K562 (cell line): ENCODE measurements around the gene MSTO1. TPM values are rescaled to one million over a fixed set of nuclear protein-coding genes. Genes with fewer than 3 reads are reported as not detected.
A peak's percentile ranks its signal among the peaks of the same experiment; 100 is the strongest.

Source experiments
- BMI1 ChIP-seq: fragments of 150-350 bp; IDR thresholded peaks from 2 replicates; pipeline ENCODE4 v1.6.1; 2014; ENCODE audit warnings: low read length
- ELF2 ChIP-seq: fragments of 250-450 bp; sonication (Bioruptor Pico); IDR thresholded peaks from 2 replicates; pipeline ENCODE4 v1.5.0; 2021; ENCODE audit warnings: mild to moderate bottlenecking
- FOXK2 ChIP-seq, 2 experiments: fragments of 450-650 bp; IDR thresholded peaks in 1 of 2; conservative IDR thresholded peaks in 1 of 2; 2 replicates each; pipeline ENCODE4 v1.6.1; 2016; ENCODE audit warnings: low read depth in 2 of 2, mild to moderate bottlenecking in 1 of 2
- GTF2F1 ChIP-seq: IDR thresholded peaks from 2 replicates; pipeline ENCODE4 v1.6.1; 2011; ENCODE audit warnings: low read depth, low read length, improper control_type of control experiment
- HDAC2 ChIP-seq: fragments of 450-650 bp; IDR thresholded peaks from 2 replicates; pipeline ENCODE4 v1.6.1; 2016; ENCODE audit warnings: mild to moderate bottlenecking
- HNRNPL ChIP-seq: fragments of 200-400 bp; formaldehyde crosslinking; IDR thresholded peaks from 2 replicates; pipeline ENCODE4 v1.6.1; 2017; ENCODE audit warnings: low read depth, mild to moderate bottlenecking, low read length
- KLF10 ChIP-seq: fragments of 250-450 bp; sonication (Bioruptor Pico); IDR thresholded peaks from 2 replicates; pipeline ENCODE4 v1.6.1; 2021; ENCODE audit warnings: matching md5 sums
- NFXL1 ChIP-seq: fragments of 450-650 bp; formaldehyde crosslinking; IDR thresholded peaks from 2 replicates; pipeline ENCODE4 v1.4.0; 2021; ENCODE audit warnings: mild to moderate bottlenecking
- POLR3A ChIP-seq: IDR thresholded peaks from 2 replicates; pipeline ENCODE4 v1.6.1; 2011; ENCODE audit warnings: borderline replicate concordance, mild to moderate bottlenecking, moderate library complexity; ENCODE audit not compliant: insufficient read length, insufficient read depth; ENCODE audit errors: extremely low read depth
- RCOR1 ChIP-seq, 2 experiments: IDR thresholded peaks; 2 replicates each; pipeline ENCODE4 v1.6.1; 2012; ENCODE audit warnings: low read depth in 2 of 2, low read length in 2 of 2, borderline replicate concordance in 1 of 2, improper control_type of control experiment in 1 of 2
- RFX5 ChIP-seq: IDR thresholded peaks from 2 replicates; pipeline ENCODE4 v1.6.1; 2011; ENCODE audit warnings: low read depth, mild to moderate bottlenecking, improper control_type of control experiment, low read length
- SAFB2 ChIP-seq: fragments of 200-400 bp; formaldehyde crosslinking; IDR thresholded peaks from 2 replicates; pipeline ENCODE4 v1.6.1; 2018; ENCODE audit warnings: borderline replicate concordance, low read length, low read depth, moderate library complexity; ENCODE audit not compliant: severe bottlenecking
- SMAD3 ChIP-seq: fragments of 450-650 bp; formaldehyde crosslinking; conservative IDR thresholded peaks from 2 replicates; pipeline ENCODE4 v1.4.0; 2020; ENCODE audit warnings: mild to moderate bottlenecking
- TRIM24 ChIP-seq, 2 experiments: fragments of 450-650 bp; IDR thresholded peaks; 2 replicates each; pipeline ENCODE4 v1.6.1; 2016
- ZNF174 ChIP-seq: fragments of 250-450 bp; sonication (Bioruptor Pico); IDR thresholded peaks from 2 replicates; pipeline ENCODE4 v1.4.0; 2020; ENCODE audit warnings: mild to moderate bottlenecking
- ZNF717 ChIP-seq: fragments of 250-450 bp; sonication (Bioruptor Pico); IDR thresholded peaks from 2 replicates; pipeline ENCODE4 v1.5.0; 2021
- polyA plus RNA-seq, 8 experiments: library from polyadenylated mRNA; depleted of rRNA in 4 of 8; stranded (reverse) in 5 of 8; unstranded in 3 of 8; fragments of >200 nt; fragmentation: Nextera tagmentation in 2 of 8; fragmentation: Illumina TruSeq in 1 of 8; extraction: Ambion mirVana in 2 of 8; extraction: Trizol in 1 of 8; gene quantifications; 2 replicates each; pipeline versions ENCODE4 v1.2.1 to v1.2.3, GENCODE V29; 2011 to 2014; ENCODE audit warnings: inconsistent platforms in 1 of 8, missing spikeins in 1 of 8
- total RNA-seq, 7 experiments: library from RNA; depleted of rRNA in 6 of 7; stranded (reverse); fragments of >200 nt in 6 of 7; fragmentation: Illumina TruSeq in 2 of 7; extraction: Trizol in 2 of 7; gene quantifications; 2 replicates each; pipeline versions ENCODE4 v1.2.1 to v1.2.3, GENCODE V29; 2011 to 2021; ENCODE audit warnings: low replicate concordance in 1 of 7
- TF ChIP-seq, protein P1 (sequence below): sonication (generic); formaldehyde crosslinking; IDR thresholded peaks from 2 replicates; pipeline ENCODE4 v1.8.0; 2022; ENCODE audit warnings: mild to moderate bottlenecking, missing genetic modification reagents
- TF ChIP-seq, protein P2 (sequence below): IDR thresholded peaks from 2 replicates; pipeline ENCODE4 v1.6.1; 2011; ENCODE audit not compliant: insufficient read length; ENCODE audit errors: extremely low read depth
- TF ChIP-seq, protein P3 (sequence below): fragments of 450-650 bp; formaldehyde crosslinking; IDR thresholded peaks from 2 replicates; pipeline ENCODE4 v1.4.0; 2020; ENCODE audit warnings: mild to moderate bottlenecking, mixed read lengths
- TF ChIP-seq, protein P4 (sequence below): fragments of 250-450 bp; sonication (Bioruptor Pico); IDR thresholded peaks from 2 replicates; pipeline ENCODE4 v1.6.1; 2021; ENCODE audit warnings: mild to moderate bottlenecking
- TF ChIP-seq, protein P5 (sequence below): sonication (generic); formaldehyde crosslinking; IDR thresholded peaks from 2 replicates; pipeline ENCODE4 v1.8.1; 2023; ENCODE audit warnings: mild to moderate bottlenecking, missing genetic modification reagents, moderate library complexity
- TF ChIP-seq, protein P6 (sequence below): sonication (generic); formaldehyde crosslinking; IDR thresholded peaks from 2 replicates; pipeline ENCODE4 v1.8.0; 2022; ENCODE audit warnings: mild to moderate bottlenecking, missing genetic modification reagents

MSTO1 gene
- total and polyA plus RNA-seq, 9 of the 15 experiments (the other 6 are each of a cell fraction or from before 2014, with no cell fraction given): 18.8 to 71.1 (median 47.3) TPM

DNA sequence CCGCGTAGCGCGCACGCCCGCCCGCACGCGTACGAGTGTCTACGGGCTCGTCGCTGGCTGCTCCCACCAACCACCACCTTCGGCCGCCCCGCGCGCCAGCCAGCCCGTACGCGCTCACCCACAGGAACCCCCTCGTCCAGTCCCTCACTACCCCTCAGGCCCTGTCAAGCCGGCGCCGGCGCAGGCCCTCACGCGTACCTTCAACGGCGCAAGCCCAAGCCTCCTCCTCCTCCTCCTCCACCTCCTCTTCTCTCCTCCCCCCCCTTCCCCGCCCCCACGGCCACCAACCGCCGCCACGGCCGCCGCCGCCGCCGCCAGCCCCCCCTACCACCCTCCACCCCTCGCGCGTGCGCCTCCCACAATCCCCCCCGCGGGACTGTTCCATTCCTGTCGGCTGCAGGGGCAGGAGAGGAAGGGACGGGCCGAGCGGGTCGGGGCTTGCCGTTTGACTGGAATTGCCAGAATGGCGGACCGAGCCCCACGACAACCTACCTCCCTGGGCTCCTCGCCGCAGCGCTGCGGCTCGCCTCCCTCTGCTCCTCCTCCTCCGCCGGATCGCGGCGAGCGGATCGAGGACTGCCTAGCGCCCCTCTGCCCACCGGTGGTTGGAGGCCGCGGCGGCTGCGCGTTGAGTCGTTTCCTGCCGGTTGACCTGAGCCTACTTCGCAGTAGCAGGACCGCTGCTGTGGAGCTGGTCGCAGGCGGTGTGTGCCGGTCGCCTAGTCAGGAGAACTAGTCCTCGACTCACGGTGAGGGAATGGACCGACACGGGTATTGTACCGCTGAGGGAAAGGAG is 47.2 kb upstream of the MSTO1 start, which contains the start of gene ASH1L (continued):
- TF ChIP-seq SAFB2: no peak
- no peak for TF ChIP-seq GTF2F1
- TF ChIP-seq HDAC2: 0 out of 2 replicates have a peak, but pooled peaks have one; percentile 10
- TF ChIP-seq, protein P1, sequence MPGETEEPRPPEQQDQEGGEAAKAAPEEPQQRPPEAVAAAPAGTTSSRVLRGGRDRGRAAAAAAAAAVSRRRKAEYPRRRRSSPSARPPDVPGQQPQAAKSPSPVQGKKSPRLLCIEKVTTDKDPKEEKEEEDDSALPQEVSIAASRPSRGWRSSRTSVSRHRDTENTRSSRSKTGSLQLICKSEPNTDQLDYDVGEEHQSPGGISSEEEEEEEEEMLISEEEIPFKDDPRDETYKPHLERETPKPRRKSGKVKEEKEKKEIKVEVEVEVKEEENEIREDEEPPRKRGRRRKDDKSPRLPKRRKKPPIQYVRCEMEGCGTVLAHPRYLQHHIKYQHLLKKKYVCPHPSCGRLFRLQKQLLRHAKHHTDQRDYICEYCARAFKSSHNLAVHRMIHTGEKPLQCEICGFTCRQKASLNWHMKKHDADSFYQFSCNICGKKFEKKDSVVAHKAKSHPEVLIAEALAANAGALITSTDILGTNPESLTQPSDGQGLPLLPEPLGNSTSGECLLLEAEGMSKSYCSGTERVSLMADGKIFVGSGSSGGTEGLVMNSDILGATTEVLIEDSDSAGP (CRISPR knock-in tag): 0 out of 2 replicates have a peak, but pooled peaks have one; percentile 11
- no peak for TF ChIP-seq RCOR1 (IDR thresholded peaks at IDR 0.05; ENCODE audit: borderline replicate concordance in 1 of 2, low read depth in 2 of 2, low read length in 2 of 2)
- TF ChIP-seq, protein P2, sequence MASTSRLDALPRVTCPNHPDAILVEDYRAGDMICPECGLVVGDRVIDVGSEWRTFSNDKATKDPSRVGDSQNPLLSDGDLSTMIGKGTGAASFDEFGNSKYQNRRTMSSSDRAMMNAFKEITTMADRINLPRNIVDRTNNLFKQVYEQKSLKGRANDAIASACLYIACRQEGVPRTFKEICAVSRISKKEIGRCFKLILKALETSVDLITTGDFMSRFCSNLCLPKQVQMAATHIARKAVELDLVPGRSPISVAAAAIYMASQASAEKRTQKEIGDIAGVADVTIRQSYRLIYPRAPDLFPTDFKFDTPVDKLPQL: peak; percentile 58
- TF ChIP-seq, protein P3, sequence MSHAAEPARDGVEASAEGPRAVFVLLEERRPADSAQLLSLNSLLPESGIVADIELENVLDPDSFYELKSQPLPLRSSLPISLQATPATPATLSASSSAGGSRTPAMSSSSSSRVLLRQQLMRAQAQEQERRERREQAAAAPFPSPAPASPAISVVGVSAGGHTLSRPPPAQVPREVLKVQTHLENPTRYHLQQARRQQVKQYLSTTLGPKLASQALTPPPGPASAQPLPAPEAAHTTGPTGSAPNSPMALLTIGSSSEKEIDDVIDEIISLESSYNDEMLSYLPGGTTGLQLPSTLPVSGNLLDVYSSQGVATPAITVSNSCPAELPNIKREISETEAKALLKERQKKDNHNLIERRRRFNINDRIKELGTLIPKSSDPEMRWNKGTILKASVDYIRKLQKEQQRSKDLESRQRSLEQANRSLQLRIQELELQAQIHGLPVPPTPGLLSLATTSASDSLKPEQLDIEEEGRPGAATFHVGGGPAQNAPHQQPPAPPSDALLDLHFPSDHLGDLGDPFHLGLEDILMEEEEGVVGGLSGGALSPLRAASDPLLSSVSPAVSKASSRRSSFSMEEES (CRISPR knock-in tag): no peak; the same call in 1 of the 2 replicates
- TF ChIP-seq BMI1: no peak
- no peak for TF ChIP-seq KLF10
- TF ChIP-seq ZNF174 (CRISPR knock-in tag): no peak; the same call in 1 of the 2 replicates
- TF ChIP-seq ZNF717 (CRISPR knock-in tag): no peak
- TF ChIP-seq RFX5: no peak
- peak in 1 of 2 experiments; percentile 63; a peak in 2 of 4 replicates for TF ChIP-seq TRIM24 (IDR thresholded peaks at IDR 0.05)
- TF ChIP-seq NFXL1 (CRISPR knock-in tag): no peak
- TF ChIP-seq, protein P4, sequence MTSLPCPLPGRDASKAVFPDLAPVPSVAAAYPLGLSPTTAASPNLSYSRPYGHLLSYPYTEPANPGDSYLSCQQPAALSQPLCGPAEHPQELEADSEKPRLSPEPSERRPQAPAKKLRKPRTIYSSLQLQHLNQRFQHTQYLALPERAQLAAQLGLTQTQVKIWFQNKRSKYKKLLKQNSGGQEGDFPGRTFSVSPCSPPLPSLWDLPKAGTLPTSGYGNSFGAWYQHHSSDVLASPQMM (CRISPR knock-in tag): no peak
- TF ChIP-seq FOXK2 (conservative IDR thresholded peaks at IDR 0.05 in 1 of 2, IDR thresholded peaks at IDR 0.05 in 1 of 2; ENCODE audit: low read depth in 2 of 2): peak in 1 of 2 experiments; percentile 100; a peak in 2 of 4 replicates
- TF ChIP-seq, protein P5, sequence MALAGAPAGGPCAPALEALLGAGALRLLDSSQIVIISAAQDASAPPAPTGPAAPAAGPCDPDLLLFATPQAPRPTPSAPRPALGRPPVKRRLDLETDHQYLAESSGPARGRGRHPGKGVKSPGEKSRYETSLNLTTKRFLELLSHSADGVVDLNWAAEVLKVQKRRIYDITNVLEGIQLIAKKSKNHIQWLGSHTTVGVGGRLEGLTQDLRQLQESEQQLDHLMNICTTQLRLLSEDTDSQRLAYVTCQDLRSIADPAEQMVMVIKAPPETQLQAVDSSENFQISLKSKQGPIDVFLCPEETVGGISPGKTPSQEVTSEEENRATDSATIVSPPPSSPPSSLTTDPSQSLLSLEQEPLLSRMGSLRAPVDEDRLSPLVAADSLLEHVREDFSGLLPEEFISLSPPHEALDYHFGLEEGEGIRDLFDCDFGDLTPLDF (CRISPR knock-in tag): no peak
- no peak; the same call in 1 of the 2 replicates for TF ChIP-seq SMAD3
- TF ChIP-seq, protein P6, sequence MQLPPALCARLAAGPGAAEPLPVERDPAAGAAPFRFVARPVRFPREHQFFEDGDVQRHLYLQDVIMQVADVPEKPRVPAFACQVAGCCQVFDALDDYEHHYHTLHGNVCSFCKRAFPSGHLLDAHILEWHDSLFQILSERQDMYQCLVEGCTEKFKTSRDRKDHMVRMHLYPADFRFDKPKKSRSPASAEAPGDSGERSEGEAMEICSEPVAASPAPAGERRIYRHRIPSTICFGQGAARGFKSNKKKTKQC (CRISPR knock-in tag): 0 out of 2 replicates have a peak, but pooled peaks have one; percentile 68
- TF ChIP-seq POLR3A: no peak
- TF ChIP-seq HNRNPL: no peak
- no peak for TF ChIP-seq ELF2 (CRISPR knock-in tag)
